GM20000 (cell line): ENCODE measurements around the gene OR4N2.
"Not testable (repeated sequence)": the region's sequence is repeated elsewhere in the genome, so short reads cannot be mapped to it uniquely, and the experiment has no call there.

Experiments
- DNase-seq: peaks from one replicate; pipeline ENCODE4 v3.0.0; 2012; ENCODE audit warnings: low spot score
- CTCF ChIP-seq: IDR thresholded peaks from 2 replicates; pipeline ENCODE4 v1.5.1; 2012; ENCODE audit warnings: mild to moderate bottlenecking, control low read depth; ENCODE audit errors: extremely low read depth, missing control alignments

The OR4N2 gene

DNA sequence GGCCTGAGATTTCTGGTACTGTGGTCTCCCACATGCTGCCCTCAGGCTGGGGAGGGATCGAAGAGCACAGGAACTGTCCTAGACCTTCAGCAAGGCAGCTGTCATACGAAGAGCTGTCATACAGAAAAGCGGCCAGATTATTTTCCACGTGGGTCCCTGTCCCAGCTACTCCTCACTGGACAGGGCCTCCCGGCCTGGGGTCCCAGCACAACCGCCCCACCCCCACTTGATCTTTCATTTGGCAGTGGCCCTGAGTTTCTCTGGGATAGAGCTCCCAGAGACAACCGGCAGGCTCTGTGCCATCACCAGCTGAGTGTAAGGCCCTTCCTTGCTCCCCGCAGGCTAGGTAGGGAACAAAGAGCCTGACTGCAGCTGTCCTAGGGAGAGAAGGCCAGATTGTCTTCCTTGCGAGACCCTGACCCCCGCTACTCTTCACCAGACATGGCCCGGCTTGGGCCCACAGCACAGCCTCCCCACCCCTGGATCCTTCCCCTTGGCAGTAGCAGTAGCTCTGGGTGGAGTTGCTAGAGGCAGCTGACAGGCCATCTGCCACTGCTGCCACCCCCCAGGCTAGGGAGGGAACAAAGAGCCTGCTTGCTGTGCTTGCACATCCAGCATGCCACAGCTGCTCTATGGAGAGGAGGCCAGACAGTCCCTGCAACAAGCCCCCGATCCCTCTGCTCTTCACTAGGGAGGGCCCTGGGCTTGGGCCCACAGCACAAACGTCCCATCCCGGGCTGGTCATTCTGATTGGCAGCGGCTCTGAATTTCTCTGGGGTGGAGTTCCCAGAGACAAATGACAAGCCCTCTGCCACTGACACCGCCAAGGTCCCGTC lies 3.1 kb upstream of the OR4N2 start:
- TF ChIP-seq CTCF, result no peak
- DNase-seq, result no peak

DNA sequence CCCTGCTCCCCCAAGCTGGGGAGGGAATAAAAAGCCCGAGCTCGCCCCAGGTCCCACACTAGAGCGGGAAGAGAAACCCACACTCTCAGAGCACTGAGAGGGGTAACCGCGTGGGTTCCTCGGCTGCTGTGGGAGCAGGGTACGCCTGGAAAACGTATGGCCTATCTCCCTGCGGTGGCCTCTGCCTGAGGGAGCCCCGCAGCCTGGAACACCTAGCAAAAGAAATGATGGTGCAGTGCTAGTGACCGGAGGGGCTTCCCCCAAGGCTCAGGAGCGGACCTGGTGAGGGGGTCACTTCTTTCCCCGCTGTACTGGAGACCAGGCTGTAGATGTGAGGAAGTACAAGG lies 2.5 kb upstream of the OR4N2 start:
- TF ChIP-seq CTCF, result no peak
- no peak for DNase-seq

GRCh38 chr14:19813171-19813920 lies 9.8 kb downstream of the OR4N2 start:
- not testable (repeated sequence) for DNase-seq

DNA sequence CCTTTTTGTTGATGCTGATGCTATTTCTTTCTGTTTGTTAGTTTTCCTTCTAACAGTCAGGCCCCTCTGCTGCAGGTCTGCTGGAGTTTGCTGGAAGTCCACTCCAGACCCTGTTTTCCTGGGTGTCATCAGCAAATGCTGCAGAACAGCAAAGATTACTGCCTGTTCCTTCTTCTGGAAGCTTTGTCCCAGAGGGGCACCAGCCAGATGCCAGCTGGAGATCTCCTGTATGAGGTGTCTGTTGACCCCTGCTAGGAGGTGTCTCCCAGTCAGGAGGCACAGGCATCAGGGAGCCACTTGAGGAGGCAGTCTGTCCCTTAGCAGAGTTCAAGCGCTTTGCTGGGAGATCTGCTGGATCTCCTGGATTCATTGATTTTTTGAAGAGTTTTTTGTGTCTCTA lies 16.3 kb downstream of the OR4N2 start:
- DNase-seq, result not testable (repeated sequence)

- DNase-seq, result not testable (repeated sequence)
Observed at GRCh38 chr14:19821016-19821415, 17.4 kb downstream of the OR4N2 start.

- DNase-seq, result no peak
- TF ChIP-seq CTCF, result no peak
Observed at GRCh38 chr14:19823178-19823577, 19.6 kb downstream of the OR4N2 start.

- no peak for TF ChIP-seq CTCF
- DNase-seq, result no peak
Observed at GRCh38 chr14:19823765-19824164, 20.2 kb downstream of the OR4N2 start.

DNA sequence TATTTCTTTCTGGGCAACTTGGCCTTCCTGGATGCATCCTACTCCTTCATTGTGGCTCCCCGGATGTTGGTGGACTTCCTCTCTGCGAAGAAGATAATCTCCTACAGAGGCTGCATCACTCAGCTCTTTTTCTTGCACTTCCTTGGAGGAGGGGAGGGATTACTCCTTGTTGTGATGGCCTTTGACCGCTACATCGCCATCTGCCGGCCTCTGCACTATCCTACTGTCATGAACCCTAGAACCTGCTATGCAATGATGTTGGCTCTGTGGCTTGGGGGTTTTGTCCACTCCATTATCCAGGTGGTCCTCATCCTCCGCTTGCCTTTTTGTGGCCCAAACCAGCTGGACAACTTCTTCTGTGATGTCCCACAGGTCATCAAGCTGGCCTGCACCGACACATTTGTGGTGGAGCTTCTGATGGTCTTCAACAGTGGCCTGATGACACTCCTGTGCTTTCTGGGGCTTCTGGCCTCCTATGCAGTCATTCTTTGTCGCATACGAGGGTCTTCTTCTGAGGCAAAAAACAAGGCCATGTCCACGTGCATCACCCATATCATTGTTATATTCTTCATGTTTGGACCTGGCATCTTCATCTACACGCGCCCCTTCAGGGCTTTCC lies 24.2 kb downstream of the OR4N2 start:
- not testable (repeated sequence) for DNase-seq

DNA sequence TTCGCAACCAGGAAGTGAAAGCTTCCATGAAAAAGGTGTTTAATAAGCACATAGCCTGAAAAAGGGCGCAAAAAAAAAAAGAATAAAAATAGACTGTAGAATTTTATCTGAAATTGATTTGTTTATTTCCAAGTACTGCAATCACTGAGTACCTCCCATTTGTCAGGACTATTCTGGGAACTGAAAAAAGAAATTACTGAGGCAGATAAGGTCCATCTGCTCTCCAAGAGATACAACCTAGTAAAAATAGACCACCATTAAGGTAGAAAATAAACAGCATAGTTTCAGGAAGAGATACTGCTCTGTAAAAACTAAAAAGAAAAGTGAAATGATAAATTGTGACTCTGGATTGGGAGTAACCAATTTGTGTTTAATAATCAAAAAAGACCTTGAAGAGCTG lies 24.7 kb downstream of the OR4N2 start:
- DNase-seq, result no peak
- TF ChIP-seq CTCF, result no peak

- DNase-seq, result not testable (repeated sequence)
Observed at GRCh38 chr14:19834203-19834848, 30.8 kb downstream of the OR4N2 start.
